HepG2 (cell line): ENCODE results near the gene TGFB2. TPM values are rescaled to one million over a fixed set of nuclear protein-coding genes. Genes with fewer than 3 reads are reported as not detected.

Source experiments
- CENPT ChIP-seq: sonication (generic); formaldehyde crosslinking; IDR thresholded peaks from 2 replicates; pipeline ENCODE4 v1.8.0; 2022; ENCODE audit warnings: low read depth, mild to moderate bottlenecking, moderate library complexity, missing genetic modification reagents
- FOXJ3 ChIP-seq: sonication (generic); formaldehyde crosslinking; IDR thresholded peaks from 2 replicates; pipeline ENCODE4 v1.4.0; 2020; ENCODE audit warnings: missing genetic modification reagents, mild to moderate bottlenecking, borderline replicate concordance
- NR2C2 ChIP-seq: sonication (generic); formaldehyde crosslinking; IDR thresholded peaks from 2 replicates; pipeline ENCODE4 v1.4.0; 2020; ENCODE audit warnings: missing genetic modification reagents, mild to moderate bottlenecking, moderate library complexity, borderline replicate concordance
- PLRG1 ChIP-seq: fragments of 450-650 bp; conservative IDR thresholded peaks from 2 replicates; pipeline ENCODE4 v1.6.1; 2016
- RXRB ChIP-seq: IDR thresholded peaks from 2 replicates; pipeline ENCODE4 v1.6.1; 2016; ENCODE audit warnings: borderline replicate concordance, missing genetic modification reagents, missing compliant biosample characterization
- STAG1 ChIP-seq: sonication (generic); formaldehyde crosslinking; IDR thresholded peaks from 2 replicates; pipeline ENCODE4 v1.4.0; 2020; ENCODE audit warnings: missing genetic modification reagents
- TBX3 ChIP-seq: fragments of 450-650 bp; IDR thresholded peaks from 2 replicates; pipeline ENCODE4 v1.6.1; 2017; ENCODE audit warnings: antibody characterized with exemption, mild to moderate bottlenecking, inconsistent platforms, borderline replicate concordance
- ZKSCAN1 ChIP-seq: fragments of 150-350 bp; IDR thresholded peaks from 2 replicates; pipeline ENCODE4 v1.6.1; 2014; ENCODE audit warnings: low read length
- ZNF619 ChIP-seq: sonication (generic); formaldehyde crosslinking; IDR thresholded peaks from 2 replicates; pipeline ENCODE4 v1.4.0; 2020; ENCODE audit warnings: mild to moderate bottlenecking, missing genetic modification reagents
- polyA plus RNA-seq, 8 experiments: library from polyadenylated mRNA; depleted of rRNA in 3 of 8; stranded (reverse) in 7 of 8; unstranded in 1 of 8; fragments of >200 nt; fragmentation: Illumina TruSeq in 4 of 8; extraction: Trizol in 4 of 8; gene quantifications; 2 replicates each; pipeline versions ENCODE4 v1.2.1 to v1.2.3, GENCODE V29; 2011 to 2016; ENCODE audit warnings: low read depth in 4 of 8, missing spikeins in 1 of 8, mixed read lengths in 1 of 8; ENCODE audit not compliant: insufficient read depth in 1 of 8
- total RNA-seq, 5 experiments: library from RNA; depleted of rRNA; stranded (reverse); fragments of >200 nt; fragmentation: Illumina TruSeq; extraction: Trizol; gene quantifications; 2 replicates each; pipeline ENCODE4 v1.2.3, GENCODE V29; 2016; ENCODE audit warnings: low read depth in 1 of 5
- TF ChIP-seq, protein P1 (sequence below): sonication (generic); formaldehyde crosslinking; IDR thresholded peaks from 2 replicates; pipeline ENCODE4 v1.9.0; 2022; ENCODE audit warnings: low read depth, missing genetic modification reagents
- TF ChIP-seq, protein P2 (sequence below): IDR thresholded peaks from 2 replicates; pipeline ENCODE4 v1.6.1; 2012; ENCODE audit warnings: low read depth, low read length, improper control_type of control experiment
- TF ChIP-seq, protein P3 (sequence below): sonication (generic); formaldehyde crosslinking; IDR thresholded peaks from 2 replicates; pipeline ENCODE4 v1.4.0; 2020; ENCODE audit warnings: missing genetic modification reagents, borderline replicate concordance
- TF ChIP-seq, protein P4 (sequence below): IDR thresholded peaks from 2 replicates; pipeline ENCODE4 v1.4.0; 2020; ENCODE audit warnings: mild to moderate bottlenecking, missing genetic modification reagents
- TF ChIP-seq, protein P5 (sequence below): sonication (generic); formaldehyde crosslinking; IDR thresholded peaks from 2 replicates; pipeline ENCODE4 v1.4.0; 2020; ENCODE audit warnings: missing genetic modification reagents
- TF ChIP-seq, protein P6 (sequence below): IDR thresholded peaks from 2 replicates; pipeline ENCODE4 v1.6.1; 2016

Gene TGFB2
- total and polyA plus RNA-seq, 2 of the 13 experiments (the other 11 are each of a cell fraction or from before 2014, with no cell fraction given) = 0.07 TPM; not detected in 1

DNA sequence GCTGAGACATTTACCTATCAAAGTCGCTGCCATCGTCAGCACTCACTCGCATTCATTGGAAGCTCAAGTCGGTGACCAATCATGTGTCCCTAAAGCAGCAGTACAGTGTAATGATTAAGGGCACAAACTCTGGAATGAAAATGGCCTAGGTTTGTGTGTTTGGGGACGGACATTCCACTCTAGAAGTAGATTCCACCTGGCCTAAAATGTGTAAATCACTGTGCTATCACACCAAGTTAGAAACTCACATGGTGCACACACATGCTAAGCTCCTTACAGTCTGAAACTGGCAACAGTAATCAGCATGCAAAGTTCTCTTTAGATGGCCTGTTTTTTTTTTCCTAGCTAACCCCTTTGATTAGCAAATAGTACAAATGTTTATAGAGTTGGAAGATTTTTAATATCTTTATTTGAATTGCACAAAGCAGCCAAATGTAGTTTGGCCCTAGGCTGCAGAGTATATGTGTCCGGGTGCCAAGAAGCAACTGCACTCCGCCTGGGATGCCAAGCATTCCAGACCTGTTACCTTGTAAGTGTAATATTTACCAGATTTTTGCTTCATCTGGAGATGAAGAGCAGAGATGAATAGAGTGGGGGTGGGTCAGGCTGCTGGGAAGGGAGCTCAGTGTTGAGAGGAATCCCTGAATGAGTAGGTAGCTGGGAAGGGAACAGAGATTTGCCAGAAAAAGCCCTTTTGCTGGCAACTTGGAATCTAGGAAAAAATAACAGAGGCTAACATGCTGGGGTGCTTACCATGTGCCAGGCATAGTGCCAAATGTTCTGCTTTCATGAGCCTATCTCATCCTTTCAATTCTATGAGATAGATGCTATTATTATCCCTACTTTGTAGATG is 35.2 kb downstream of the TGFB2 start (continued):
- TF ChIP-seq, protein P1, sequence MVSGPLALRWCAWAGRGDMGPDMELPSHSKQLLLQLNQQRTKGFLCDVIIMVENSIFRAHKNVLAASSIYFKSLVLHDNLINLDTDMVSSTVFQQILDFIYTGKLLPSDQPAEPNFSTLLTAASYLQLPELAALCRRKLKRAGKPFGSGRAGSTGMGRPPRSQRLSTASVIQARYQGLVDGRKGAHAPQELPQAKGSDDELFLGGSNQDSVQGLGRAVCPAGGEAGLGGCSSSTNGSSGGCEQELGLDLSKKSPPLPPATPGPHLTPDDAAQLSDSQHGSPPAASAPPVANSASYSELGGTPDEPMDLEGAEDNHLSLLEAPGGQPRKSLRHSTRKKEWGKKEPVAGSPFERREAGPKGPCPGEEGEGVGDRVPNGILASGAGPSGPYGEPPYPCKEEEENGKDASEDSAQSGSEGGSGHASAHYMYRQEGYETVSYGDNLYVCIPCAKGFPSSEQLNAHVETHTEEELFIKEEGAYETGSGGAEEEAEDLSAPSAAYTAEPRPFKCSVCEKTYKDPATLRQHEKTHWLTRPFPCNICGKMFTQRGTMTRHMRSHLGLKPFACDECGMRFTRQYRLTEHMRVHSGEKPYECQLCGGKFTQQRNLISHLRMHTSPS (CRISPR knock-in tag) = no peak
- TF ChIP-seq NR2C2 (CRISPR knock-in tag) (no peak), CENPT (no peak), TBX3 (no peak), ZNF619 (CRISPR knock-in tag) (no peak), FOXJ3 (CRISPR knock-in tag) (peak; percentile 41; the same call in 1 of the 2 replicates), PLRG1 (no peak), RXRB (peak; percentile 25; the same call in 1 of the 2 replicates), STAG1 (CRISPR knock-in tag) (no peak), ZKSCAN1 (no peak)
- TF ChIP-seq, protein P2, sequence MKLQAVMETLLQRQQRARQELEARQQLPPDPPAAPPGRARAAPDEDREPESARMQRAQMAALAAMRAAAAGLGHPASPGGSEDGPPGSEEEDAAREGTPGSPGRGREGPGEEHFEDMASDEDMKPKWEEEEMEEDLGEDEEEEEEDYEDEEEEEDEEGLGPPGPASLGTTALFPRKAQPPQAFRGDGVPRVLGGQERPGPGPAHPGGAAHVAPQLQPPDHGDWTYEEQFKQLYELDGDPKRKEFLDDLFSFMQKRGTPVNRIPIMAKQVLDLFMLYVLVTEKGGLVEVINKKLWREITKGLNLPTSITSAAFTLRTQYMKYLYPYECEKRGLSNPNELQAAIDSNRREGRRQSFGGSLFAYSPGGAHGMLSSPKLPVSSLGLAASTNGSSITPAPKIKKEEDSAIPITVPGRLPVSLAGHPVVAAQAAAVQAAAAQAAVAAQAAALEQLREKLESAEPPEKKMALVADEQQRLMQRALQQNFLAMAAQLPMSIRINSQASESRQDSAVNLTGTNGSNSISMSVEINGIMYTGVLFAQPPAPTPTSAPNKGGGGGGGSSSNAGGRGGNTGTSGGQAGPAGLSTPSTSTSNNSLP = no peak
- TF ChIP-seq, protein P3, sequence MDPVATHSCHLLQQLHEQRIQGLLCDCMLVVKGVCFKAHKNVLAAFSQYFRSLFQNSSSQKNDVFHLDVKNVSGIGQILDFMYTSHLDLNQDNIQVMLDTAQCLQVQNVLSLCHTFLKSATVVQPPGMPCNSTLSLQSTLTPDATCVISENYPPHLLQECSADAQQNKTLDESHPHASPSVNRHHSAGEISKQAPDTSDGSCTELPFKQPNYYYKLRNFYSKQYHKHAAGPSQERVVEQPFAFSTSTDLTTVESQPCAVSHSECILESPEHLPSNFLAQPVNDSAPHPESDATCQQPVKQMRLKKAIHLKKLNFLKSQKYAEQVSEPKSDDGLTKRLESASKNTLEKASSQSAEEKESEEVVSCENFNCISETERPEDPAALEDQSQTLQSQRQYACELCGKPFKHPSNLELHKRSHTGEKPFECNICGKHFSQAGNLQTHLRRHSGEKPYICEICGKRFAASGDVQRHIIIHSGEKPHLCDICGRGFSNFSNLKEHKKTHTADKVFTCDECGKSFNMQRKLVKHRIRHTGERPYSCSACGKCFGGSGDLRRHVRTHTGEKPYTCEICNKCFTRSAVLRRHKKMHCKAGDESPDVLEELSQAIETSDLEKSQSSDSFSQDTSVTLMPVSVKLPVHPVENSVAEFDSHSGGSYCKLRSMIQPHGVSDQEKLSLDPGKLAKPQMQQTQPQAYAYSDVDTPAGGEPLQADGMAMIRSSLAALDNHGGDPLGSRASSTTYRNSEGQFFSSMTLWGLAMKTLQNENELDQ (CRISPR knock-in tag) = no peak
- TF ChIP-seq, protein P4, sequence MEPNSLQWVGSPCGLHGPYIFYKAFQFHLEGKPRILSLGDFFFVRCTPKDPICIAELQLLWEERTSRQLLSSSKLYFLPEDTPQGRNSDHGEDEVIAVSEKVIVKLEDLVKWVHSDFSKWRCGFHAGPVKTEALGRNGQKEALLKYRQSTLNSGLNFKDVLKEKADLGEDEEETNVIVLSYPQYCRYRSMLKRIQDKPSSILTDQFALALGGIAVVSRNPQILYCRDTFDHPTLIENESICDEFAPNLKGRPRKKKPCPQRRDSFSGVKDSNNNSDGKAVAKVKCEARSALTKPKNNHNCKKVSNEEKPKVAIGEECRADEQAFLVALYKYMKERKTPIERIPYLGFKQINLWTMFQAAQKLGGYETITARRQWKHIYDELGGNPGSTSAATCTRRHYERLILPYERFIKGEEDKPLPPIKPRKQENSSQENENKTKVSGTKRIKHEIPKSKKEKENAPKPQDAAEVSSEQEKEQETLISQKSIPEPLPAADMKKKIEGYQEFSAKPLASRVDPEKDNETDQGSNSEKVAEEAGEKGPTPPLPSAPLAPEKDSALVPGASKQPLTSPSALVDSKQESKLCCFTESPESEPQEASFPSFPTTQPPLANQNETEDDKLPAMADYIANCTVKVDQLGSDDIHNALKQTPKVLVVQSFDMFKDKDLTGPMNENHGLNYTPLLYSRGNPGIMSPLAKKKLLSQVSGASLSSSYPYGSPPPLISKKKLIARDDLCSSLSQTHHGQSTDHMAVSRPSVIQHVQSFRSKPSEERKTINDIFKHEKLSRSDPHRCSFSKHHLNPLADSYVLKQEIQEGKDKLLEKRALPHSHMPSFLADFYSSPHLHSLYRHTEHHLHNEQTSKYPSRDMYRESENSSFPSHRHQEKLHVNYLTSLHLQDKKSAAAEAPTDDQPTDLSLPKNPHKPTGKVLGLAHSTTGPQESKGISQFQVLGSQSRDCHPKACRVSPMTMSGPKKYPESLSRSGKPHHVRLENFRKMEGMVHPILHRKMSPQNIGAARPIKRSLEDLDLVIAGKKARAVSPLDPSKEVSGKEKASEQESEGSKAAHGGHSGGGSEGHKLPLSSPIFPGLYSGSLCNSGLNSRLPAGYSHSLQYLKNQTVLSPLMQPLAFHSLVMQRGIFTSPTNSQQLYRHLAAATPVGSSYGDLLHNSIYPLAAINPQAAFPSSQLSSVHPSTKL = peak; percentile 43; the same call in 1 of the 2 replicates
- TF ChIP-seq, protein P5, sequence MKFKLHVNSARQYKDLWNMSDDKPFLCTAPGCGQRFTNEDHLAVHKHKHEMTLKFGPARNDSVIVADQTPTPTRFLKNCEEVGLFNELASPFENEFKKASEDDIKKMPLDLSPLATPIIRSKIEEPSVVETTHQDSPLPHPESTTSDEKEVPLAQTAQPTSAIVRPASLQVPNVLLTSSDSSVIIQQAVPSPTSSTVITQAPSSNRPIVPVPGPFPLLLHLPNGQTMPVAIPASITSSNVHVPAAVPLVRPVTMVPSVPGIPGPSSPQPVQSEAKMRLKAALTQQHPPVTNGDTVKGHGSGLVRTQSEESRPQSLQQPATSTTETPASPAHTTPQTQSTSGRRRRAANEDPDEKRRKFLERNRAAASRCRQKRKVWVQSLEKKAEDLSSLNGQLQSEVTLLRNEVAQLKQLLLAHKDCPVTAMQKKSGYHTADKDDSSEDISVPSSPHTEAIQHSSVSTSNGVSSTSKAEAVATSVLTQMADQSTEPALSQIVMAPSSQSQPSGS = peak; percentile 39; the same call in 1 of the 2 replicates
- TF ChIP-seq, protein P6, sequence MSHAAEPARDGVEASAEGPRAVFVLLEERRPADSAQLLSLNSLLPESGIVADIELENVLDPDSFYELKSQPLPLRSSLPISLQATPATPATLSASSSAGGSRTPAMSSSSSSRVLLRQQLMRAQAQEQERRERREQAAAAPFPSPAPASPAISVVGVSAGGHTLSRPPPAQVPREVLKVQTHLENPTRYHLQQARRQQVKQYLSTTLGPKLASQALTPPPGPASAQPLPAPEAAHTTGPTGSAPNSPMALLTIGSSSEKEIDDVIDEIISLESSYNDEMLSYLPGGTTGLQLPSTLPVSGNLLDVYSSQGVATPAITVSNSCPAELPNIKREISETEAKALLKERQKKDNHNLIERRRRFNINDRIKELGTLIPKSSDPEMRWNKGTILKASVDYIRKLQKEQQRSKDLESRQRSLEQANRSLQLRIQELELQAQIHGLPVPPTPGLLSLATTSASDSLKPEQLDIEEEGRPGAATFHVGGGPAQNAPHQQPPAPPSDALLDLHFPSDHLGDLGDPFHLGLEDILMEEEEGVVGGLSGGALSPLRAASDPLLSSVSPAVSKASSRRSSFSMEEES (CRISPR knock-in tag) = no peak
